Measurements from ENCODE around the gene OPA1.

OPA1 gene

DNA sequence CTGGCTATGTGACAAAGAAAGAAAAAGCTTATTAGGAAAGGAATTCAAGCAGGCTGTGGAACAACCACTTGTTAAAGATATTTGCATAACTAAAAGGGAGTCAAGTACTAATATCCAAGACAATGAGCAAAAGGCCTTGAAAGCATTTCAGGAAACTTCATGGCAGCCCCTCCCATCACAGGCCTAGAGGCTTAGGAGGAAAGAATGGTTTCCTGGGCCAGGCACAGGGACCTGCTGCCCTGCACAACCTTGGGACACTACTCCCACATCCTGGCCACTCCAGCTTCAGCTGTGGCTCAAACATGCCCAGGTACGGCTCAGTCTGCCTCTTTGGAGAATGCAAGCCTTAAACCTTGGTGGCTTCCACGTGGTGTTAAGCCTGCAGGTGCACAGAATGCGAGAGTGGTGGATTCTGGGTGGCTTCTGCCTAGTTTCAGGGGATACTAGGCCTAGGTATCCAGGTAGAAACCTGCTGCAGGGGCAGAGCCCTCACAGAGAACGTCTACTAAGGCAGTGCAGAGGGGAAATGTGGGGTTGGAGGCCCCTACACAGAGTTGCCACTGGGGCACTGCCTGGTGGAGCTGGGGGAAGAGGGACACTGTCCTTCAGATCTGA lies 121.6 kb downstream of the OPA1 start:
- TF ChIP-seq, protein P1, sequence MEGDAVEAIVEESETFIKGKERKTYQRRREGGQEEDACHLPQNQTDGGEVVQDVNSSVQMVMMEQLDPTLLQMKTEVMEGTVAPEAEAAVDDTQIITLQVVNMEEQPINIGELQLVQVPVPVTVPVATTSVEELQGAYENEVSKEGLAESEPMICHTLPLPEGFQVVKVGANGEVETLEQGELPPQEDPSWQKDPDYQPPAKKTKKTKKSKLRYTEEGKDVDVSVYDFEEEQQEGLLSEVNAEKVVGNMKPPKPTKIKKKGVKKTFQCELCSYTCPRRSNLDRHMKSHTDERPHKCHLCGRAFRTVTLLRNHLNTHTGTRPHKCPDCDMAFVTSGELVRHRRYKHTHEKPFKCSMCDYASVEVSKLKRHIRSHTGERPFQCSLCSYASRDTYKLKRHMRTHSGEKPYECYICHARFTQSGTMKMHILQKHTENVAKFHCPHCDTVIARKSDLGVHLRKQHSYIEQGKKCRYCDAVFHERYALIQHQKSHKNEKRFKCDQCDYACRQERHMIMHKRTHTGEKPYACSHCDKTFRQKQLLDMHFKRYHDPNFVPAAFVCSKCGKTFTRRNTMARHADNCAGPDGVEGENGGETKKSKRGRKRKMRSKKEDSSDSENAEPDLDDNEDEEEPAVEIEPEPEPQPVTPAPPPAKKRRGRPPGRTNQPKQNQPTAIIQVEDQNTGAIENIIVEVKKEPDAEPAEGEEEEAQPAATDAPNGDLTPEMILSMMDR (IDR thresholded peaks at IDR 0.05), result no peak
- no peak for TF ChIP-seq ZFX (IDR thresholded peaks at IDR 0.05; ENCODE audit: borderline replicate concordance)
- no peak overlapping the region for H3K27ac ChIP-seq

DNA sequence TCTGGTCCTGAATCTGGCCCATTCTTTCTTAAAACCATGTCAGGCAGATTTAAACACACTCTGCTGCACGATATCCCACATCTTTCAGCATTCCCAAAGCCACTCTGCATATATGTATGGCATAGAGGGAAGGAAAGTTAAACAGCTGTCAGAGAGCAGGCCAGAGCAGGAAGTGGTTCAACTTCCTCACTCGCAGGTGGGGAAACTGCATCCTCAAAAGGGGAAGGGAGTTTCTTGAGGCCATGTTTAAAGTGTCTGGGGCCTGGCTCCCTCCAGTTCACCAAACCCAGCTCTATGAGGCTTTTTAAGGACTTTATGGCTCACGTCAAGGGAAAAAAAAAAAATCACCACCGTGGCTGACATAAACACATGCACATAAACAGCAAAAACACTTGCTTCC lies 123.1 kb downstream of the OPA1 start:
- no peak overlapping the region for H3K27ac ChIP-seq
- TF ChIP-seq, protein P1 (IDR thresholded peaks at IDR 0.05), result no peak
- TF ChIP-seq ZFX (IDR thresholded peaks at IDR 0.05; ENCODE audit: borderline replicate concordance), result no peak

DNA sequence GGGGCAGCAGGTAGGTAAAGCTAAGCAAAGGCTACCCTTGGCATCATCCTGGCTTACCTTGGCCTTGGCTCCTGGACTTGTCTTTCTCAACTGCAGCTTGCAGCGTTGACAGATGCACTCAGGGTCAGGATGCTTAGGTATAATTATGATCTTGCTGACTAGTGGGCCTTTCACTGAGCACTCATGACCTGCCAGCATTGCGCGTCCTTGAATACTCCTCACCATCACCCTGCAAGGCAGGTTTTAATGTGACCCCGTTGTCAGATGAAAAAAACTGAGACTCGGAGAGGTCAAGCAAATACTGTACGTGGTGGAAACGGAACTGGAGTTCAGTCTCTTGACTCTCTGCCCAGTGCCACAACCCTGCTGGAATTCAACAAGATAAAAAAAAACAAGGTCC lies 126.7 kb downstream of the OPA1 start:
- H3K27ac ChIP-seq, result no peak overlapping the region
- TF ChIP-seq, protein P1 (IDR thresholded peaks at IDR 0.05), result no peak
- TF ChIP-seq ZFX (IDR thresholded peaks at IDR 0.05; ENCODE audit: borderline replicate concordance), result no peak

DNA sequence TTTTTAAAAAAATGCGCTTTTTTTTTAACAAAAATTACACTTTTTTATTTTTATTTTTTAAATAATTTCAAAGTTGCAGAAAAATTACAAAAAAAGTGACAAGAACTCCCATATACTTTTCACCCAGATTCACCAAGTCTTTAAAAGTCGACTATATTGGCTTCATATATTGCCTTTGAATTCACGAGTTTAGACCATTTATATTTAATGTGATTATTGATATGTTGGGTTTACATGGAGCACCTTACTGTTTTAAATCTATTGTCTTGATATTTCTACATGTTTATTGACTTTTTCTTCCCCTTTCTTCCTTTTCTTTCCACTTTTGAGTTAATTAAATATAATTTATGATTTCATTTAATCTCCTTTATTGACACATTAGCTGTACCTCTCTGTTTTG lies 127.2 kb downstream of the OPA1 start:
- no peak overlapping the region for H3K27ac ChIP-seq
- TF ChIP-seq ZFX (IDR thresholded peaks at IDR 0.05; ENCODE audit: borderline replicate concordance), result no peak
- TF ChIP-seq, protein P1 (IDR thresholded peaks at IDR 0.05), result no peak

DNA sequence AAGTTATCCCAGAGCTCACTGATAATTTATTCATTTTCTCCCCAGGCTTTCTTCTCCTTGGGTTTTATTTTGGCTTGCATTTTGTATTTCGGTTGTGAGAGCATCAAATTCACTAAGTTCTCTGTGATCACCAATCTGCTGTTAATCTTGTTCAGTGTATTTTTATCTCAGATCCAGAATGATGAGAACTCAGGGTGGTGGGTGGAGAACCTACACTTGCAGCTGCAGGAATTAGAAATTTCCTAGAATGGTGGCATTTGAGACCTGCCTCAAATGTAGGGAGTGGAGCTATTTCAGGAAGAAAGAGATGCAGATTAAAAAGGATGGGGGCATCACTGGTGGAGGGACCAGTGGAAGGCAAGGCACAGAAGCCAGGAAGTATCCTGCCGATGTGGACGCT lies 129.6 kb downstream of the OPA1 start:
- no peak for TF ChIP-seq ZFX (IDR thresholded peaks at IDR 0.05; ENCODE audit: borderline replicate concordance)
- TF ChIP-seq, protein P1 (IDR thresholded peaks at IDR 0.05), result no peak
- H3K27ac ChIP-seq, result no peak overlapping the region

DNA sequence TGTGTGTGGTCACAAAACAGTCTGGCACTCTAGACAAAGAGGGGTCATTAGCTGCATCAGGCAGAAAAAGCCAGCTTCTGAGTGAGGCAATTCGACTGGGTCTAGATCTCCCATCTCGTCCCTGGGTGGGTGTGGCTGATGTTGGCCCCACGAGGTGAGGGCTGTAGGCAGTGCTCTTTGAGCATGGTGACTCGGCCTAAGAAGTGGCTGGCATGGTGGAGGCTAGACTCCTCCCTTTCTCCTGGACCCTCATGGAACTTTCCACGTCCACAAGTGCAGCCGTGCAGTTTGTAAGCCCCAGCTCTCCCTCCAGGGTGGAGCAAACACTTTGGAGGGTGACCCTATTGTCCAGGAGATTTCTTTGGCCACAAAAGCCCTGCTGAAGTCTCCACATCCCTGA lies 134.1 kb downstream of the OPA1 start:
- TF ChIP-seq, protein P1 (IDR thresholded peaks at IDR 0.05), result no peak
- TF ChIP-seq ZFX (IDR thresholded peaks at IDR 0.05; ENCODE audit: borderline replicate concordance), result no peak
- H3K27ac ChIP-seq, result no peak overlapping the region

DNA sequence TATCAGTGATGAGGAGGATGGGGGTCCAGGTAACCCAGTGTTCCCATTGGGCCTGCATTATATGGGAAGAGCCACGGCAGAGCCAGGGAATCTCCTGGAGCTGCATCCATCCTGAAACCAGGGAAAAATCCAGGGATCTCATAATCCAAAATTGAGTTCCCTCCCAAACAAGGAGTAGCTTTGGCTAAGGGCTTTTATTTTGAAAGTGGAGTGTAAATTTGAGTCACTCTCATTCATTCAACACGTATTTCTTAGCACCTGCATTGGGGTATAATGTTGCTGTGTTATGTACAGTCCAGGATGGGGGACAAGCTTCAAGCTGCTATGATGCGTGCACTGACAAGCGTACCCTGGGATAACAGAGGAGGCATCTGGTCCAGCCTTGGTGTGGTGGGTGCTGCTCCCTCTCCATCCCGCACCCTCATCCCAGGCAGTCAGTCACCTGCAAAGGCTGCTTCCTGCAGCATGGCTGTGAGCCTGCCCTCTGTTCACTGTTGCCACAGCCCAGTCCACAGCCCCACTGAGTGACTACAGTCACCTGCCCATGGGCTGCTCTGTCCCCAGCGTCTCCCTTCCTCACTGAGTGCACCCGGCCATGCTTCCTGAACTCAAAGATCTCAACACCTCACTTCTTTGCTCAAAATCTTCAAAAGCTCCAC lies 135.6 kb downstream of the OPA1 start:
- H3K27ac ChIP-seq, result no peak overlapping the region
- TF ChIP-seq, protein P1 (IDR thresholded peaks at IDR 0.05), result no peak
- TF ChIP-seq ZFX (IDR thresholded peaks at IDR 0.05; ENCODE audit: borderline replicate concordance), result no peak

All from 22Rv1 (cell line).